Endothelial cell of umbilical vein (primary cell): Measurements from ENCODE around the gene ST6GALNAC2. TPM values are rescaled to one million over a fixed set of nuclear protein-coding genes. Genes with fewer than 3 reads are reported as not detected.

Source experiments
- BruUV-seq: library from RNA; stranded (reverse); fragments of 400-500 nt; replicated peaks from 2 replicates; lab custom pipeline; 2021; lab: Mats Ljungman, UMichigan
- CTCF ChIA-PET: fragments of 300-600, 350-600 bp; sonication (Branson Sonifier 250); formaldehyde crosslinking; loops from one replicate; lab custom pipeline; 2021; ENCODE audit warnings: antibody characterized with exemption, inconsistent platforms; lab: Charles Lee
- POLR2A ChIA-PET: fragments of 300-600, 350-600 bp; sonication (Branson Sonifier 250); formaldehyde crosslinking; loops from one replicate; lab custom pipeline; 2021; ENCODE audit warnings: antibody characterized with exemption, inconsistent platforms; lab: Charles Lee
- DNase-seq: peaks from one replicate; pipeline ENCODE4 v3.0.0-alpha.2; 2011; ENCODE audit warnings: low read depth, low spot score
- FAIRE-seq: peaks from 2 replicates; lab custom pipeline; 2011; peaks lifted over from hg19 to GRCh38; lab: Jason Lieb, UNC
- H2AFZ ChIP-seq: 2 replicates; pipeline ENCODE4 v1.6.0; 2012; ENCODE audit warnings: low read depth, low read length, control low read depth, inconsistent platforms
- H3K27ac ChIP-seq: 2 replicates; pipeline ENCODE4 v1.5.1; 2011; ENCODE audit warnings: low read depth, mild to moderate bottlenecking, control low read depth, low read length, moderate library complexity; ENCODE audit not compliant: insufficient read depth
- H3K27me3 ChIP-seq, 2 experiments: 2 replicates each; pipeline versions ENCODE4 v1.6.0 to v1.6.1; 2011; ENCODE audit warnings: low read length in 2 of 2, mixed read lengths in 1 of 2; ENCODE audit not compliant: control insufficient read depth in 2 of 2, insufficient read depth in 2 of 2
- H3K36me3 ChIP-seq, 2 experiments: 2 replicates in 1 of 2; 3 replicates in 1 of 2; pipeline ENCODE4 v1.5.1; 2011; ENCODE audit warnings: low read length in 2 of 2, mild to moderate bottlenecking in 1 of 2, moderate library complexity in 1 of 2; ENCODE audit not compliant: control insufficient read depth in 2 of 2, insufficient read depth in 2 of 2; ENCODE audit errors: extremely low read depth in 1 of 2
- H3K4me1 ChIP-seq: 3 replicates; pipeline ENCODE4 v1.5.1; 2011; ENCODE audit warnings: mild to moderate bottlenecking, low read length; ENCODE audit not compliant: control insufficient read depth, insufficient read depth; ENCODE audit errors: extremely low read depth
- H3K4me2 ChIP-seq: 2 replicates; pipeline ENCODE4 v1.6.1; 2011; ENCODE audit warnings: low read length, control low read depth, mixed read lengths; ENCODE audit not compliant: insufficient read depth
- H3K4me3 ChIP-seq, 3 experiments: fragments of 200-600 bp in 1 of 3; sonication (generic), shearing (Covaris generic) in 1 of 3; replicated peaks in 1 of 3; 2 replicates each; pipeline ENCODE4 v1.5.1; 2011 to 2016; ENCODE audit warnings: control low read depth in 3 of 3, low read length in 3 of 3, mild to moderate bottlenecking in 2 of 3, inconsistent platforms in 1 of 3, low read depth in 1 of 3, moderate library complexity in 1 of 3; ENCODE audit not compliant: insufficient read depth in 1 of 3
- H3K79me2 ChIP-seq: 2 replicates; pipeline ENCODE4 v1.6.0; 2012; ENCODE audit warnings: low read length, inconsistent platforms; ENCODE audit not compliant: control insufficient read depth, insufficient read depth
- H3K9ac ChIP-seq: replicated peaks from 2 replicates; pipeline ENCODE3; 2011; ENCODE audit warnings: low read length, control low read depth; ENCODE audit not compliant: insufficient read depth; ENCODE audit errors: extremely low read depth
- H3K9me1 ChIP-seq: replicated peaks from 3 replicates; pipeline ENCODE4 v1.6.0; 2011; ENCODE audit warnings: mild to moderate bottlenecking, low read length; ENCODE audit not compliant: control insufficient read depth, insufficient read depth; ENCODE audit errors: extremely low read depth
- H3K9me3 ChIP-seq: replicated peaks from 2 replicates; pipeline ENCODE4 v1.5.1; 2012; ENCODE audit warnings: low read length, inconsistent platforms; ENCODE audit not compliant: control insufficient read depth, insufficient read depth
- H4K20me1 ChIP-seq: replicated peaks from 2 replicates; pipeline ENCODE3; 2011; ENCODE audit warnings: mild to moderate bottlenecking, low read length; ENCODE audit not compliant: control insufficient read depth, insufficient read depth; ENCODE audit errors: extremely low read depth
- CTCF ChIP-seq, 2 donors: IDR thresholded peaks; 1 replicate in 1 of 2; 2 replicates in 1 of 2; pipeline ENCODE4 v1.5.1; 2011; ENCODE audit warnings: low read length in 2 of 2, mild to moderate bottlenecking in 2 of 2, moderate library complexity in 2 of 2, control low read depth in 1 of 2, inconsistent platforms in 1 of 2, low read depth in 1 of 2; ENCODE audit not compliant: insufficient read depth in 1 of 2; ENCODE audit errors: extremely low read depth in 1 of 2
- GATA2 ChIP-seq: IDR thresholded peaks from 2 replicates; pipeline ENCODE4 v1.7.0; 2011; ENCODE audit warnings: low read depth, mild to moderate bottlenecking, moderate library complexity, mixed read lengths, low read length; ENCODE audit not compliant: insufficient read length, insufficient read depth
- POLR2AphosphoS5 ChIP-seq: IDR thresholded peaks from 2 replicates; pipeline ENCODE4 v1.6.1; 2012; ENCODE audit warnings: low read depth, mild to moderate bottlenecking, control low read depth, low read length, moderate library complexity; ENCODE audit not compliant: insufficient read depth
- dilution Hi-C: fragments of 300-500 bp; cut with MboI; formaldehyde crosslinking; loops from one replicate; pipeline ENCODE4 v1.15.0; 2019; ENCODE audit warnings: low sequenced_read_pairs; ENCODE audit not compliant: extremely low pct_ligation_motif_present
- intact Hi-C: fragments of 100-400 bp; cut with micrococcal nuclease; formaldehyde crosslinking; loops from one replicate; pipeline ENCODE4 v1.10.0; 2022
- polyA plus RNA-seq, 4 experiments: library from polyadenylated mRNA; depleted of rRNA in 3 of 4; stranded (reverse) in 3 of 4; unstranded in 1 of 4; fragments of >200 nt; gene quantifications; 2 replicates each; pipeline versions ENCODE4 v1.2.1 to v1.2.3, GENCODE V29; 2011 to 2012; ENCODE audit warnings: missing spikeins in 1 of 4
- total RNA-seq: library from RNA; stranded (reverse); gene quantifications from 2 replicates; pipeline ENCODE4 v1.2.3, GENCODE V29; 2021

ST6GALNAC2 gene
- total and polyA plus RNA-seq, 2 donors (not counting 3 experiments of a cell fraction or from before 2014, with no cell fraction given): 0.59 to 1.7 TPM

- H3K27ac ChIP-seq: no peak overlapping the region
- intact Hi-C loops (loop anchor here (1.0 kb wide), 1 partner anchor 24 kb away; no protein-coding TSS in a partner anchor), dilution Hi-C loops (no loop called here)
- H3K27me3 ChIP-seq: peaks cover 0 to 3% of the 10 kb centered on the region in 2 experiments
- H2AFZ ChIP-seq: no peak overlapping the region
- no peaks in the 10 kb centered on the region for H3K79me2 ChIP-seq
- H3K9me3 ChIP-seq: no peaks in the 10 kb centered on the region
- peaks cover 12% of the 10 kb centered on the region for H3K4me1 ChIP-seq
- ChIA-PET CTCF (interaction anchor here (1.0 to 5.6 kb wide), 12 partner anchors 10 to 134 kb away, joined by 3 to 106 read pairs (median 6); partner anchors contain the start of gene CYGB), POLR2A (interaction anchor here (0.8 kb wide), 1 partner anchor 19 kb away, joined by 3 read pairs; no protein-coding TSS in a partner anchor)
- DNase-seq (peak; percentile 65), FAIRE-seq (peak; percentile 83)
- H3K4me2 ChIP-seq: no peak overlapping the region
- no TSS peak for BruUV-seq
- H4K20me1 ChIP-seq: no peaks in the 10 kb centered on the region
- no peaks in the 10 kb centered on the region for H3K36me3 ChIP-seq
- no peak for TF ChIP-seq GATA2
- TF ChIP-seq POLR2AphosphoS5: no peak
- peak; percentile 58 to 75 for TF ChIP-seq CTCF (IDR thresholded peaks at IDR 0.05; ENCODE audit: extremely low read depth in 1 of 2, insufficient read depth in 1 of 2, low read depth in 1 of 2, low read length in 2 of 2)
- no peak overlapping the region for H3K4me3 ChIP-seq
- no peaks in the 10 kb centered on the region for H3K9me1 ChIP-seq
- no peak overlapping the region for H3K9ac ChIP-seq
These were observed 38.4 kb downstream of the ST6GALNAC2 start for GRCh38 chr17:76547183-76547641.
